BJ (cell line): Measurements from ENCODE around the gene PSMD8. TPM values are rescaled to one million over a fixed set of nuclear protein-coding genes. Genes with fewer than 3 reads are reported as not detected.

Experiments used
- CTCF ChIA-PET: fragments of 350-600 bp; formaldehyde crosslinking; extraction: SDS; loops from one replicate; lab custom pipeline; 2021; ENCODE audit warnings: antibody characterized with exemption, inconsistent platforms; lab: Yijun Ruan, JAX
- POLR2A ChIA-PET: fragments of 300-600 bp; sonication (Branson Sonifier 250); formaldehyde crosslinking; extraction: SDS; loops from one replicate; lab custom pipeline; 2021; ENCODE audit warnings: antibody characterized with exemption; lab: Charles Lee
- DNase-seq: peaks from one replicate; pipeline ENCODE4 v3.0.0-alpha.2; 2011; ENCODE audit warnings: low read depth
- H3K27me3 ChIP-seq: 2 replicates; pipeline ENCODE4 v1.6.0; 2011; ENCODE audit warnings: low read length; ENCODE audit not compliant: control insufficient read depth, insufficient read depth
- H3K36me3 ChIP-seq: 2 replicates; pipeline ENCODE4 v1.5.1; 2011; ENCODE audit warnings: low read length; ENCODE audit not compliant: control insufficient read depth, insufficient read depth
- H3K4me3 ChIP-seq: 2 replicates; pipeline ENCODE4 v1.5.1; 2011; ENCODE audit warnings: low read depth, mild to moderate bottlenecking, control low read depth, low read length
- polyA plus RNA-seq: library from polyadenylated mRNA; depleted of rRNA; stranded (reverse); fragments of >200 nt; gene quantifications from 2 replicates; pipeline ENCODE4 v1.2.3, GENCODE V29; 2011
- TF ChIP-seq, protein P1 (sequence below): IDR thresholded peaks from 2 replicates; pipeline ENCODE4 v1.5.1; 2011; ENCODE audit warnings: low read depth, mild to moderate bottlenecking, control low read depth, inconsistent platforms, low read length, moderate library complexity; ENCODE audit not compliant: insufficient read depth

Gene PSMD8
- polyA plus RNA-seq, 1 experiment = 662 TPM

DNA sequence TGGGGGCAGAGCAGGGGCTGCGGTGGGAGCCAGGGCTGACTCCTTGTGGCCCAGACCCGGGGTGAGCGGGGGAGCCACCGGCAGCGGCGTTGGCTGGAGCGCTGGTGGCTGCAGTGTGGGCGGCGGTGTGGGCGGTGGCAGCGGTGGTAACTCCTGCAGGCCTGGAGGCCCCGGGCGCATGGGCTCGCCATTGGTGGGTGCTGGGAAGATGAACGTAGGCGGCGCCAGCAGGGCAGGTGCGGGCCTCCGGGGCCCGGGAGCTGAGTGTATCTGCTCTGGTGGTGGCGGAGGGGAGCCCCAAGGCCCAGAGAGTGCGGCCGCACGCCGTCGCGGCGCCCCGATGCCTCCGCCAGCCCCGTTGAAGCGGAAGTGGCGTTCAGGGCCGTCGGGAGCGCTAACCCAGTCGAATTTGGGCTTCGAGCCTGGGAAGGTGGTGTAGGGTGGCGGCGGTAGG is 11.5 kb downstream of the PSMD8 start:
- TF ChIP-seq, protein P1, sequence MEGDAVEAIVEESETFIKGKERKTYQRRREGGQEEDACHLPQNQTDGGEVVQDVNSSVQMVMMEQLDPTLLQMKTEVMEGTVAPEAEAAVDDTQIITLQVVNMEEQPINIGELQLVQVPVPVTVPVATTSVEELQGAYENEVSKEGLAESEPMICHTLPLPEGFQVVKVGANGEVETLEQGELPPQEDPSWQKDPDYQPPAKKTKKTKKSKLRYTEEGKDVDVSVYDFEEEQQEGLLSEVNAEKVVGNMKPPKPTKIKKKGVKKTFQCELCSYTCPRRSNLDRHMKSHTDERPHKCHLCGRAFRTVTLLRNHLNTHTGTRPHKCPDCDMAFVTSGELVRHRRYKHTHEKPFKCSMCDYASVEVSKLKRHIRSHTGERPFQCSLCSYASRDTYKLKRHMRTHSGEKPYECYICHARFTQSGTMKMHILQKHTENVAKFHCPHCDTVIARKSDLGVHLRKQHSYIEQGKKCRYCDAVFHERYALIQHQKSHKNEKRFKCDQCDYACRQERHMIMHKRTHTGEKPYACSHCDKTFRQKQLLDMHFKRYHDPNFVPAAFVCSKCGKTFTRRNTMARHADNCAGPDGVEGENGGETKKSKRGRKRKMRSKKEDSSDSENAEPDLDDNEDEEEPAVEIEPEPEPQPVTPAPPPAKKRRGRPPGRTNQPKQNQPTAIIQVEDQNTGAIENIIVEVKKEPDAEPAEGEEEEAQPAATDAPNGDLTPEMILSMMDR = no peak
- ChIA-PET CTCF (interaction anchor here (0.9 kb wide), 1 partner anchor 17 kb away, joined by 3 read pairs; the partner anchor contains the start of gene FAM98C), POLR2A (interaction anchor here (0.5 kb wide), 1 partner anchor 11 kb away, joined by 3 read pairs; no protein-coding TSS in a partner anchor)
- H3K36me3 ChIP-seq = peaks cover 36% of the 10 kb centered on the region
- H3K4me3 ChIP-seq = no peak overlapping the region
- no peak for DNase-seq
- no peaks in the 10 kb centered on the region for H3K27me3 ChIP-seq

DNA sequence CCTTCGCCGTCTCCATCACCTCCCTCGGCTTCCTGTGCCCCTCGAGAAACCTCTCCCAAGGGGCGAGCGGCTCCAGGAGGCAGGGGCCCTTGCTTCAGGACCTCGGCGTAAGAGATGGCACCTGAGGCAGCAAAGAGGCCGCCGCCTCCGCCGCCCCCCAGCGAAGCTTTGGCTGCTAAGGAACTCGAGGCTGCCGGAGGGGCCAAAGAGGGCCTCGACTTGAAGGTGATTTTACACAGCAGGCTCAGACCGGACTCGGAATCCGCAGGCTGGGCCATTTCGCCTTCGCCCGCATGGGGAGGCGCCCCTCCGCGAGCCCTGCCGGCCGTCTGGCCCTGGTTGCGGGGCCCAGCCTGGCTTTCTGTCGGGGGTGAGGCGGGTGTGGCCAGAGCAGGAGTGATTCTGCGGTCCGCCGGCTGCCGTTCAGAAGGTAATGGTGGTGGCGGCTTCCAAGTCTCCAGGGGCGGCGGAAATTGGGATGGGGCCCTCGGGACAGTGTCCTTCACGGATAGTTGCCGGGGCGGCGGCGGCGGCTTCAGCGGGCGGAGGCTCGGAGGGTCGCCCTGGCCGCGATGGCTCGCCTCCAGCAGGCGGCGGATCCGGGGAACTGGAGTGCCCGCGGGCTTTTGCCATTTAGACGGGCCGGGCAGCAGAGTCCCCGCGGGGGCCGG is 12.1 kb downstream of the PSMD8 start:
- peaks cover 30% of the 10 kb centered on the region for H3K36me3 ChIP-seq
- H3K4me3 ChIP-seq = no peak overlapping the region
- no peak for DNase-seq
- no peaks in the 10 kb centered on the region for H3K27me3 ChIP-seq
- TF ChIP-seq, protein P1 = no peak
- CTCF ChIA-PET = interaction anchor here (0.9 to 2.2 kb wide), 3 partner anchors 10 to 16 kb away, joined by 3 to 12 read pairs (median 3); partner anchors contain the start of gene FAM98C
- POLR2A ChIA-PET = interaction anchor here (0.5 kb wide), 1 partner anchor 10 kb away, joined by 3 read pairs; no protein-coding TSS in a partner anchor

- no peak for DNase-seq
- peaks cover 28% of the 10 kb centered on the region for H3K36me3 ChIP-seq
- H3K27me3 ChIP-seq = no peaks in the 10 kb centered on the region
- CTCF ChIA-PET = interaction anchor here (1.0 to 3.6 kb wide), 8 partner anchors 11 to 485 kb away, joined by 3 to 12 read pairs (median 4); partner anchors contain the start of genes CATSPERG, FAM98C and PSMD8
- POLR2A ChIA-PET = interaction anchor here (0.5 to 1.3 kb wide), 7 partner anchors 11 to 993 kb away, joined by 3 to 18 read pairs (median 4); partner anchors contain the start of genes FAM98C and PSMD8
- peak overlapping the region; percentile 91 for H3K4me3 ChIP-seq
- TF ChIP-seq, protein P1 = no peak
Measured at GRCh38 chr19:38386971-38387549, 12.7 kb downstream of the PSMD8 start.

GRCh38 chr19:38387550-38388348 is 13.4 kb downstream of the PSMD8 start, which contains the start of gene GGN:
TSS of gene GGN (minus strand) at chr19:38388034. CDS start at chr19:38387261, 773 bp downstream.
- ChIA-PET POLR2A (interaction anchor here (0.6 to 1.3 kb wide), 5 partner anchors 12 to 993 kb away, joined by 3 to 18 read pairs (median 4); partner anchors contain the start of genes FAM98C and PSMD8), CTCF (interaction anchor here (0.5 to 3.6 kb wide), 11 partner anchors 11 to 485 kb away, joined by 3 to 12 read pairs (median 3); partner anchors contain the start of genes CATSPERG, FAM98C and PSMD8)
- peak; percentile 74 for DNase-seq
- peak within 1 kb of the TSS; percentile 91 for H3K4me3 ChIP-seq
- H3K27me3 ChIP-seq = no peaks in the 10 kb centered on the region
- H3K36me3 ChIP-seq = peaks cover 28% of the 10 kb centered on the region
- TF ChIP-seq, protein P1 = no peak
